GM21390 (cell line): ENCODE results near the gene HCN2.
"Not testable (repeated sequence)": the region's sequence is repeated elsewhere in the genome, so short reads cannot be mapped to it uniquely, and the experiment has no call there.

Experiments used
- ATAC-seq: cut with Tn5 transposase; IDR thresholded peaks from one replicate; pipeline ENCODE4 v1.9.1; 2021; ENCODE audit not compliant: unreplicated experiment

The HCN2 gene

GRCh38 chr19:602391-603301 lies 13.0 kb downstream of the HCN2 start:
- no peak for ATAC-seq

- not testable (repeated sequence) for ATAC-seq
Observed at GRCh38 chr19:603302-603639, 13.6 kb downstream of the HCN2 start.

GRCh38 chr19:603779-604178 lies 14.1 kb downstream of the HCN2 start:
- not testable (repeated sequence) for ATAC-seq

- ATAC-seq: no peak
Observed at GRCh38 chr19:604355-604754, 14.7 kb downstream of the HCN2 start.

- not testable (repeated sequence) for ATAC-seq
Observed at GRCh38 chr19:605061-605971, 15.6 kb downstream of the HCN2 start.

GRCh38 chr19:607301-608154 lies 17.8 kb downstream of the HCN2 start:
- no peak for ATAC-seq

GRCh38 chr19:608155-609003 lies 18.7 kb downstream of the HCN2 start:
- ATAC-seq: no peak

GRCh38 chr19:609004-609346 lies 19.3 kb downstream of the HCN2 start:
- no peak for ATAC-seq

GRCh38 chr19:610071-610800 lies 20.6 kb downstream of the HCN2 start:
- ATAC-seq: no peak

GRCh38 chr19:610801-611480 lies 21.3 kb downstream of the HCN2 start:
- no peak for ATAC-seq

GRCh38 chr19:611481-611868 lies 21.8 kb downstream of the HCN2 start:
- ATAC-seq: no peak

- no peak for ATAC-seq
Observed at GRCh38 chr19:612941-613340, 23.3 kb downstream of the HCN2 start.

- no peak for ATAC-seq
Observed at GRCh38 chr19:613732-614567, 24.3 kb downstream of the HCN2 start.

GRCh38 chr19:615619-616018 lies 25.9 kb downstream of the HCN2 start:
- ATAC-seq: no peak

- no peak for ATAC-seq
Observed at GRCh38 chr19:616062-616700, 26.5 kb downstream of the HCN2 start.

GRCh38 chr19:616747-617526 lies 27.3 kb downstream of the HCN2 start:
- ATAC-seq: no peak
